ENCODE measurements around the gene ARHGAP26. TPM values are rescaled to one million over a fixed set of nuclear protein-coding genes. Genes with fewer than 3 reads are reported as not detected.

ARHGAP26 gene
- polyA plus RNA-seq, 1 donor from 2014 or later, result 0.83 TPM

DNA sequence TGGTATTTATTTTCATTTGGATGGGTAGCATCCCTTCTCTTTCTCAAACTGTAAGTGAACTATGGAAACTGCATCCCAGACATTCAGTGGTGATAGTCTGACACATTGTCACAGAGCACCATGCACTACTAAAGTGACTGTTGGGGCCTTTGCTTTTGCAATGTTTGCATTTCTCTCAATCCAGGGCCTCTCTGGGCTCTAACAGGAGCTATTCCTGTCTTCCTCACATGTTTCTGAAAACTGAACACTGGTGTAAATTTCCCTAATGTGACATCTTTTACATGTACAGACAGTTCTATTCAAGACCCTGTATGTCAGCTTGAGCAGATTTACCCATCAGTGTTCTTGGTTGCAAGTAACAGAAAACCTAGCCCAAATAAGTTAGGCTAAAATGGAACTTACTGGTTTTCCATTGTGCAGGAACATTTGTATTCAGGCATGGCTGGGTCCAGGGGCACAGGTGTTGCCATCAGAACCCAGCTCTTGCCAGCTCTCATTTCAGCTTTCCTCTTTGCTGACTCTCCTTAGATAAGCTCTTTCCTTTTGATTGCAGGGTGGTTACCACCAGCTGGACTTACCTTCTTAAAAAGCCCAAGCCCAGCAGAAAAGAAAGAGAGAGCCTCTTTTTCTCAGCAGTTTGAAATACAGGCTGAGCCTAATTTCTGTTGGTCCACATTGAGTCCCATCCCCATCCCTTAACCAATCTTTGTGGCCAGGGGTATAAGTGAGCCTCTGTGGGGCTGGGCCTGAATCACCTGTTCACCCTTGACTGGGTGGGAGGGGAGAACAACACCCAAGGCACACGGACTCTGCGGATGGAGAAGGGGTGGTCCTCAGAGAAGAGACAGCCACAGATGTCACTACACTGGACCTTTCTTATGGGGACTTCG, 399.0 kb downstream of the ARHGAP26 start:
- TF ChIP-seq, protein P1, sequence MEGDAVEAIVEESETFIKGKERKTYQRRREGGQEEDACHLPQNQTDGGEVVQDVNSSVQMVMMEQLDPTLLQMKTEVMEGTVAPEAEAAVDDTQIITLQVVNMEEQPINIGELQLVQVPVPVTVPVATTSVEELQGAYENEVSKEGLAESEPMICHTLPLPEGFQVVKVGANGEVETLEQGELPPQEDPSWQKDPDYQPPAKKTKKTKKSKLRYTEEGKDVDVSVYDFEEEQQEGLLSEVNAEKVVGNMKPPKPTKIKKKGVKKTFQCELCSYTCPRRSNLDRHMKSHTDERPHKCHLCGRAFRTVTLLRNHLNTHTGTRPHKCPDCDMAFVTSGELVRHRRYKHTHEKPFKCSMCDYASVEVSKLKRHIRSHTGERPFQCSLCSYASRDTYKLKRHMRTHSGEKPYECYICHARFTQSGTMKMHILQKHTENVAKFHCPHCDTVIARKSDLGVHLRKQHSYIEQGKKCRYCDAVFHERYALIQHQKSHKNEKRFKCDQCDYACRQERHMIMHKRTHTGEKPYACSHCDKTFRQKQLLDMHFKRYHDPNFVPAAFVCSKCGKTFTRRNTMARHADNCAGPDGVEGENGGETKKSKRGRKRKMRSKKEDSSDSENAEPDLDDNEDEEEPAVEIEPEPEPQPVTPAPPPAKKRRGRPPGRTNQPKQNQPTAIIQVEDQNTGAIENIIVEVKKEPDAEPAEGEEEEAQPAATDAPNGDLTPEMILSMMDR (IDR thresholded peaks at IDR 0.05; ENCODE audit: poor library complexity, severe bottlenecking), result no peak
- no peak for TF ChIP-seq TAF1 (IDR thresholded peaks at IDR 0.05; ENCODE audit: low read depth)
- TF ChIP-seq RAD21 (conservative IDR thresholded peaks at IDR 0.05), result no peak
- TF ChIP-seq, protein P2, sequence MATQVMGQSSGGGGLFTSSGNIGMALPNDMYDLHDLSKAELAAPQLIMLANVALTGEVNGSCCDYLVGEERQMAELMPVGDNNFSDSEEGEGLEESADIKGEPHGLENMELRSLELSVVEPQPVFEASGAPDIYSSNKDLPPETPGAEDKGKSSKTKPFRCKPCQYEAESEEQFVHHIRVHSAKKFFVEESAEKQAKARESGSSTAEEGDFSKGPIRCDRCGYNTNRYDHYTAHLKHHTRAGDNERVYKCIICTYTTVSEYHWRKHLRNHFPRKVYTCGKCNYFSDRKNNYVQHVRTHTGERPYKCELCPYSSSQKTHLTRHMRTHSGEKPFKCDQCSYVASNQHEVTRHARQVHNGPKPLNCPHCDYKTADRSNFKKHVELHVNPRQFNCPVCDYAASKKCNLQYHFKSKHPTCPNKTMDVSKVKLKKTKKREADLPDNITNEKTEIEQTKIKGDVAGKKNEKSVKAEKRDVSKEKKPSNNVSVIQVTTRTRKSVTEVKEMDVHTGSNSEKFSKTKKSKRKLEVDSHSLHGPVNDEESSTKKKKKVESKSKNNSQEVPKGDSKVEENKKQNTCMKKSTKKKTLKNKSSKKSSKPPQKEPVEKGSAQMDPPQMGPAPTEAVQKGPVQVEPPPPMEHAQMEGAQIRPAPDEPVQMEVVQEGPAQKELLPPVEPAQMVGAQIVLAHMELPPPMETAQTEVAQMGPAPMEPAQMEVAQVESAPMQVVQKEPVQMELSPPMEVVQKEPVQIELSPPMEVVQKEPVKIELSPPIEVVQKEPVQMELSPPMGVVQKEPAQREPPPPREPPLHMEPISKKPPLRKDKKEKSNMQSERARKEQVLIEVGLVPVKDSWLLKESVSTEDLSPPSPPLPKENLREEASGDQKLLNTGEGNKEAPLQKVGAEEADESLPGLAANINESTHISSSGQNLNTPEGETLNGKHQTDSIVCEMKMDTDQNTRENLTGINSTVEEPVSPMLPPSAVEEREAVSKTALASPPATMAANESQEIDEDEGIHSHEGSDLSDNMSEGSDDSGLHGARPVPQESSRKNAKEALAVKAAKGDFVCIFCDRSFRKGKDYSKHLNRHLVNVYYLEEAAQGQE (IDR thresholded peaks at IDR 0.05; ENCODE audit: borderline replicate concordance), result no peak
- TF ChIP-seq MXI1 (conservative IDR thresholded peaks at IDR 0.05; ENCODE audit: poor library complexity, severe bottlenecking), result no peak
- no peak for TF ChIP-seq EZH2 (IDR thresholded peaks at IDR 0.05; ENCODE audit: borderline replicate concordance, insufficient read depth, low read length, poor library complexity, severe bottlenecking)
- Histone ChIP-seq H3F3A (ENCODE audit: insufficient read depth, low read length, poor library complexity, severe bottlenecking) (no peaks in the 10 kb centered on the region), H3K9me2 (ENCODE audit: insufficient read depth, low read length) (no peaks in the 10 kb centered on the region), H3K9ac (ENCODE audit: low read length) (no peak overlapping the region), H3K27me3 (ENCODE audit: insufficient read depth, low read depth, low read length) (no peaks in the 10 kb centered on the region), H3K4me3 (ENCODE audit: low read length) (no peak overlapping the region), H4K20me1 (ENCODE audit: insufficient read depth) (no peaks in the 10 kb centered on the region), H3K79me2 (replicated peaks; ENCODE audit: insufficient read depth, low read length) (no peaks in the 10 kb centered on the region), H3K36me3 (ENCODE audit: insufficient read depth, low read length) (no peaks in the 10 kb centered on the region), H3K9me3 (ENCODE audit: low read length) (no peaks in the 10 kb centered on the region), H3K27ac (ENCODE audit: low read length) (no peak overlapping the region), H2AFZ (ENCODE audit: low read depth, low read length) (no peak overlapping the region), H3K4me2 (ENCODE audit: low read length) (no peak overlapping the region)

DNA sequence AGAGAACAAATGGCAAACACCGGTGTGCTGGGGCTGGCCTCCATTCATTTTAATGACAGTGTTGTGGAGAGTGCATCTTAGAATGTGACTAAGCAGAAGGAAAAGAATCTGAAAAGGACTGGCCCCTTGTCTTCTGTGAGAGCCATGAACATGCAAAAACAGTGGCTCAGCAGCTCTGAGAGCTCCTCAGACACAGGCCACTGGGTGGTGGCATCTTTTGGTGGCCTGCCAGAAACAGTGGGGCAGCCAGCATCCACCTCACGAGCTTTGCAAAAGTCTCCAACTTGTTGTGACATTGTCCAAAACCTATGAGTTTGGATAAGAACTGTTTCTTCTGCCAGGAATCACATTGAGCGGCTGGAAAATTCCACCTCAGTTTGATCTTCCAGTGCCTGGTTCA, 399.9 kb downstream of the ARHGAP26 start:
- no peak overlapping the region for H3K9ac ChIP-seq (ENCODE audit: low read length)
- no peak overlapping the region for H3K4me2 ChIP-seq (ENCODE audit: low read length)
- H3K36me3 ChIP-seq (ENCODE audit: insufficient read depth, low read length), result no peaks in the 10 kb centered on the region
- no peaks in the 10 kb centered on the region for H3K9me3 ChIP-seq (ENCODE audit: low read length)
- TF ChIP-seq, protein P1 (IDR thresholded peaks at IDR 0.05; ENCODE audit: poor library complexity, severe bottlenecking), result no peak
- TF ChIP-seq, protein P2 (IDR thresholded peaks at IDR 0.05; ENCODE audit: borderline replicate concordance), result no peak
- TF ChIP-seq TAF1 (IDR thresholded peaks at IDR 0.05; ENCODE audit: low read depth) (no peak), EZH2 (IDR thresholded peaks at IDR 0.05; ENCODE audit: borderline replicate concordance, insufficient read depth, low read length, poor library complexity, severe bottlenecking) (no peak), RAD21 (conservative IDR thresholded peaks at IDR 0.05) (no peak), MXI1 (conservative IDR thresholded peaks at IDR 0.05; ENCODE audit: poor library complexity, severe bottlenecking) (no peak), EP300 (conservative IDR thresholded peaks at IDR 0.05; ENCODE audit: poor library complexity, severe bottlenecking) (no peak), POLR2AphosphoS5 (IDR thresholded peaks at IDR 0.05) (no peak), SMC3 (conservative IDR thresholded peaks at IDR 0.05; ENCODE audit: poor library complexity) (no peak)
- H3K9me2 ChIP-seq (ENCODE audit: insufficient read depth, low read length), result no peaks in the 10 kb centered on the region
- H2AFZ ChIP-seq (ENCODE audit: low read depth, low read length), result no peak overlapping the region
- H3K27me3 ChIP-seq (ENCODE audit: insufficient read depth, low read depth, low read length), result no peaks in the 10 kb centered on the region
- no peak overlapping the region for H3K27ac ChIP-seq (ENCODE audit: low read length)
- no peak overlapping the region for H3K4me3 ChIP-seq (ENCODE audit: low read length)
- H4K20me1 ChIP-seq (ENCODE audit: insufficient read depth), result no peaks in the 10 kb centered on the region
- no peaks in the 10 kb centered on the region for H3F3A ChIP-seq (ENCODE audit: insufficient read depth, low read length, poor library complexity, severe bottlenecking)
- H3K79me2 ChIP-seq (replicated peaks; ENCODE audit: insufficient read depth, low read length), result no peaks in the 10 kb centered on the region
